Nephron progenitor cell (in vitro differentiated cells): ENCODE results near the gene LTA.
A peak's percentile ranks its signal among the peaks of the same experiment; 100 is the strongest.
"Not testable (repeated sequence)": the region's sequence is repeated elsewhere in the genome, so short reads cannot be mapped to it uniquely, and the experiment has no call there.

Source experiments
- DNase-seq: peaks from one replicate; pipeline ENCODE4 v3.0.0; 2021
- H3K27ac Mint-ChIP-seq: 2 replicates; pipeline ENCODE4 v1.8.0; 2021; ENCODE audit warnings: mild to moderate bottlenecking, moderate library complexity, mixed read lengths
- H3K27me3 Mint-ChIP-seq: 2 replicates; pipeline ENCODE4 v1.8.0; 2021; ENCODE audit warnings: mild to moderate bottlenecking, low read depth, mixed read lengths; ENCODE audit not compliant: poor library complexity
- H3K36me3 Mint-ChIP-seq: 2 replicates; pipeline ENCODE4 v1.8.0; 2021; ENCODE audit warnings: low read depth, mixed read lengths
- H3K4me1 Mint-ChIP-seq: 2 replicates; pipeline ENCODE4 v1.8.0; 2021; ENCODE audit warnings: mixed read lengths
- H3K4me3 Mint-ChIP-seq: 2 replicates; pipeline ENCODE4 v1.8.0; 2021; ENCODE audit warnings: mild to moderate bottlenecking, moderate library complexity, mixed read lengths
- H3K9me3 Mint-ChIP-seq: 2 replicates; pipeline ENCODE4 v1.8.0; 2021; ENCODE audit warnings: mild to moderate bottlenecking, moderate library complexity, mixed read lengths
- CTCF ChIP-seq: fragments of 200-600 bp; sonication (generic); IDR thresholded peaks from 2 replicates; pipeline ENCODE4 v1.5.0; 2021; ENCODE audit warnings: antibody characterized with exemption

LTA gene

GRCh38 chr6:31586599-31587281 lies 14.7 kb downstream of the LTA start:
- no peak for DNase-seq

GRCh38 chr6:31587791-31588777 lies 16.0 kb downstream of the LTA start:
- no peak overlapping the region for H3K27ac Mint-ChIP-seq

More at GRCh38 chr6:31586599-31587281, 14.7 kb downstream of the LTA start:
- Mint-ChIP-seq H3K9me3 (no peaks in the 10 kb centered on the region), H3K4me3 (no peak overlapping the region), H3K27me3 (peaks cover 20% of the 10 kb centered on the region), H3K36me3 (no peaks in the 10 kb centered on the region), H3K27ac (no peak overlapping the region), H3K4me1 (peaks cover 40% of the 10 kb centered on the region)
- TF ChIP-seq CTCF, result no peak

GRCh38 chr6:31588871-31589650 lies 17.0 kb downstream of the LTA start:
- Mint-ChIP-seq H3K4me1 (peaks cover 32% of the 10 kb centered on the region), H3K4me3 (no peak overlapping the region), H3K36me3 (no peaks in the 10 kb centered on the region), H3K27me3 (peaks cover 5% of the 10 kb centered on the region), H3K9me3 (no peaks in the 10 kb centered on the region), H3K27ac (peak overlapping the region; percentile 14)
- DNase-seq, result no peak
- no peak for TF ChIP-seq CTCF

More at GRCh38 chr6:31587791-31588777, 16.0 kb downstream of the LTA start:
- H3K4me1 Mint-ChIP-seq, result peaks cover 32% of the 10 kb centered on the region
- TF ChIP-seq CTCF, result no peak
- no peaks in the 10 kb centered on the region for H3K9me3 Mint-ChIP-seq
- no peaks in the 10 kb centered on the region for H3K36me3 Mint-ChIP-seq
- no peak for DNase-seq
- no peak overlapping the region for H3K4me3 Mint-ChIP-seq
- peaks cover 7% of the 10 kb centered on the region for H3K27me3 Mint-ChIP-seq

GRCh38 chr6:31590691-31591090 lies 18.6 kb downstream of the LTA start:
- not testable (repeated sequence) for H3K27me3 Mint-ChIP-seq, H3K9me3 Mint-ChIP-seq, DNase-seq, H3K36me3 Mint-ChIP-seq, H3K4me3 Mint-ChIP-seq, H3K27ac Mint-ChIP-seq
- peaks cover 30% of the 10 kb centered on the region for H3K4me1 Mint-ChIP-seq

- Mint-ChIP-seq H3K27ac (no peak overlapping the region), H3K9me3 (peaks cover 5% of the 10 kb centered on the region), H3K4me1 (peaks cover 18% of the 10 kb centered on the region), H3K4me3 (no peak overlapping the region), H3K36me3 (no peaks in the 10 kb centered on the region), H3K27me3 (peaks cover 10% of the 10 kb centered on the region)
- DNase-seq, result no peak
- TF ChIP-seq CTCF, result no peak
Measured at GRCh38 chr6:31592396-31592771, 20.3 kb downstream of the LTA start.

GRCh38 chr6:31597006-31597405 lies 24.9 kb downstream of the LTA start:
- H3K9me3 Mint-ChIP-seq, result peaks cover 5% of the 10 kb centered on the region
- no peaks in the 10 kb centered on the region for H3K36me3 Mint-ChIP-seq
- no peak for DNase-seq
- TF ChIP-seq CTCF, result peak; percentile 42
- no peak overlapping the region for H3K27ac Mint-ChIP-seq
- peaks cover 18% of the 10 kb centered on the region for H3K27me3 Mint-ChIP-seq
- no peak overlapping the region for H3K4me3 Mint-ChIP-seq
- peaks cover 14% of the 10 kb centered on the region for H3K4me1 Mint-ChIP-seq
